ENCODE measurements around the gene RFK. TPM values are rescaled to one million over a fixed set of nuclear protein-coding genes. Genes with fewer than 3 reads are reported as not detected.

Gene RFK
- total RNA-seq, 2 donors from 2014 or later = 18.4 to 23.5 TPM

- H3K27ac ChIP-seq = no peak overlapping the region
- whole genome bisulfite sequencing = 89% methylated on average over 3 of the region's 3 CpGs
- H3K36me3 ChIP-seq = no peaks in the 10 kb centered on the region
- no peaks in the 10 kb centered on the region for H3K27me3 ChIP-seq (replicated peaks; ENCODE audit: insufficient read depth)
- intact Hi-C loops (cut with DNase I) = no loop called here
- no peaks in the 10 kb centered on the region for H3K9me3 ChIP-seq
- H3K4me1 ChIP-seq (replicated peaks) = no peaks in the 10 kb centered on the region
- no peak for DNase-seq (ENCODE audit: low spot score)
- no peak for TF ChIP-seq POLR2A (IDR thresholded peaks at IDR 0.05)
- no peak for TF ChIP-seq CTCF (IDR thresholded peaks at IDR 0.05)
- no peak for TF ChIP-seq POLR2AphosphoS5 (IDR thresholded peaks at IDR 0.05)
- no peak overlapping the region for H3K4me3 ChIP-seq
These were observed 39.6 kb upstream of the RFK start for GRCh38 chr9:76433836-76434235.

GRCh38 chr9:76433406-76433805 lies 39.2 kb upstream of the RFK start:
- intact Hi-C loops (cut with DNase I) = no loop called here
- no peaks in the 10 kb centered on the region for H3K9me3 ChIP-seq
- no peak for DNase-seq (ENCODE audit: low spot score)
- no peaks in the 10 kb centered on the region for H3K4me1 ChIP-seq (replicated peaks)
- H3K36me3 ChIP-seq = no peaks in the 10 kb centered on the region
- no peaks in the 10 kb centered on the region for H3K27me3 ChIP-seq (replicated peaks; ENCODE audit: insufficient read depth)
- TF ChIP-seq POLR2A (IDR thresholded peaks at IDR 0.05) = no peak
- no peak for TF ChIP-seq POLR2AphosphoS5 (IDR thresholded peaks at IDR 0.05)
- no peak for TF ChIP-seq CTCF (IDR thresholded peaks at IDR 0.05)
- no peak overlapping the region for H3K27ac ChIP-seq
- H3K4me3 ChIP-seq = no peak overlapping the region
- WGBS = 89% methylated on average over 5 of the region's 5 CpGs

- H3K36me3 ChIP-seq = no peaks in the 10 kb centered on the region
- H3K9me3 ChIP-seq = no peaks in the 10 kb centered on the region
- no peak for DNase-seq (ENCODE audit: low spot score)
- WGBS = 88% methylated on average over 8 of the region's 8 CpGs
- H3K4me3 ChIP-seq = no peak overlapping the region
- intact Hi-C loops (cut with DNase I) = no loop called here
- TF ChIP-seq CTCF (IDR thresholded peaks at IDR 0.05) (no peak), POLR2A (IDR thresholded peaks at IDR 0.05) (no peak), POLR2AphosphoS5 (IDR thresholded peaks at IDR 0.05) (no peak)
- H3K27ac ChIP-seq = no peak overlapping the region
- no peaks in the 10 kb centered on the region for H3K4me1 ChIP-seq (replicated peaks)
- H3K27me3 ChIP-seq (replicated peaks; ENCODE audit: insufficient read depth) = no peaks in the 10 kb centered on the region
These were observed 37.4 kb upstream of the RFK start for GRCh38 chr9:76431601-76432000.

GRCh38 chr9:76426807-76427419 lies 32.7 kb upstream of the RFK start:
- intact Hi-C loops (cut with DNase I) = no loop called here
- Histone ChIP-seq H3K4me3 (no peak overlapping the region), H3K4me1 (replicated peaks) (no peaks in the 10 kb centered on the region), H3K27ac (no peak overlapping the region), H3K27me3 (replicated peaks; ENCODE audit: insufficient read depth) (no peaks in the 10 kb centered on the region), H3K9me3 (no peaks in the 10 kb centered on the region), H3K36me3 (no peaks in the 10 kb centered on the region)
- no peak for DNase-seq (ENCODE audit: low spot score)
- 83% methylated on average over 7 of the region's 7 CpGs for WGBS
- TF ChIP-seq POLR2AphosphoS5 (IDR thresholded peaks at IDR 0.05) (no peak), POLR2A (IDR thresholded peaks at IDR 0.05) (no peak), CTCF (IDR thresholded peaks at IDR 0.05) (no peak)

GRCh38 chr9:76425677-76426453 lies 31.6 kb upstream of the RFK start:
- no peaks in the 10 kb centered on the region for H3K4me1 ChIP-seq (replicated peaks)
- H3K27me3 ChIP-seq (replicated peaks; ENCODE audit: insufficient read depth) = no peaks in the 10 kb centered on the region
- no peak overlapping the region for H3K27ac ChIP-seq
- DNase-seq (ENCODE audit: low spot score) = no peak
- H3K9me3 ChIP-seq = no peaks in the 10 kb centered on the region
- 92% methylated on average over 8 of the region's 8 CpGs for WGBS
- H3K36me3 ChIP-seq = no peaks in the 10 kb centered on the region
- no peak overlapping the region for H3K4me3 ChIP-seq
- intact Hi-C loops (cut with DNase I) = no loop called here
- TF ChIP-seq POLR2A (IDR thresholded peaks at IDR 0.05) (no peak), POLR2AphosphoS5 (IDR thresholded peaks at IDR 0.05) (no peak), CTCF (IDR thresholded peaks at IDR 0.05) (no peak)

Data from prostate gland (tissue), 2 donors.